ENCODE results near the gene CFAP126.
"Not testable (repeated sequence)": the region's sequence is repeated elsewhere in the genome, so short reads cannot be mapped to it uniquely, and the experiment has no call there.

CFAP126 gene

DNA sequence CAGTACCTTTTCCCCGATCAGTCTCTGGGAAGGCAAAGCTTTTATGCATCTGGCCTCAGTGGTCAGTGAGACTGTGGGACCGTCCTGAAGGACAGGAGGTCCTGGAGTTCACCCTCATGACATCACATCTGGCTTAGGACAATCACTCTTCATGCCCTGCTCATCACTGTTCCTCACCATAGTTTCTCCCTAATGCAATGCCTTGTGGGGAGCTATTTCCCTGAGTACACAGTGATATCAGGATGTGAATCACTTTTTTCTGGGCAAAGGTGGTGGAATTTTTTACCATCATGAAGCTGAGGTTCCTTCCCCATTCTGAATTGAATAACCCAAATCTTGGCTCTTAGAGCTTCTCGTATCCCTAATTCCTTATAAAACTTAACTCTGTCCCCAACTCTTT lies 34.8 kb upstream of the CFAP126 start:
- DNase-seq (no peak), ATAC-seq (ENCODE audit: insufficient read depth, low read depth) (no peak)
- Histone ChIP-seq H3K9me3 (ENCODE audit: insufficient read depth, low read length, severe bottlenecking) (no peaks in the 10 kb centered on the region), H3K36me3 (ENCODE audit: insufficient read depth, low read length) (no peaks in the 10 kb centered on the region), H3K27me3 (ENCODE audit: insufficient read depth, low read length, poor library complexity) (no peaks in the 10 kb centered on the region), H3K4me3 (ENCODE audit: low read depth in 1 of 2, low read length in 2 of 2) (no peak overlapping the region), H2AFZ (ENCODE audit: low read depth, low read length) (no peak overlapping the region), H3K4me1 (ENCODE audit: insufficient read depth, low read length) (peaks cover 25% of the 10 kb centered on the region), H3K4me2 (ENCODE audit: insufficient read depth, low read length) (no peak overlapping the region), H3K27ac (ENCODE audit: low read length) (no peak overlapping the region), H3K79me2 (ENCODE audit: insufficient read depth, low read length) (peaks cover 2% of the 10 kb centered on the region), H4K20me1 (ENCODE audit: insufficient read depth, low read length) (no peaks in the 10 kb centered on the region), H3K9ac (ENCODE audit: low read depth, low read length) (no peak overlapping the region)
- TF ChIP-seq, protein P1, sequence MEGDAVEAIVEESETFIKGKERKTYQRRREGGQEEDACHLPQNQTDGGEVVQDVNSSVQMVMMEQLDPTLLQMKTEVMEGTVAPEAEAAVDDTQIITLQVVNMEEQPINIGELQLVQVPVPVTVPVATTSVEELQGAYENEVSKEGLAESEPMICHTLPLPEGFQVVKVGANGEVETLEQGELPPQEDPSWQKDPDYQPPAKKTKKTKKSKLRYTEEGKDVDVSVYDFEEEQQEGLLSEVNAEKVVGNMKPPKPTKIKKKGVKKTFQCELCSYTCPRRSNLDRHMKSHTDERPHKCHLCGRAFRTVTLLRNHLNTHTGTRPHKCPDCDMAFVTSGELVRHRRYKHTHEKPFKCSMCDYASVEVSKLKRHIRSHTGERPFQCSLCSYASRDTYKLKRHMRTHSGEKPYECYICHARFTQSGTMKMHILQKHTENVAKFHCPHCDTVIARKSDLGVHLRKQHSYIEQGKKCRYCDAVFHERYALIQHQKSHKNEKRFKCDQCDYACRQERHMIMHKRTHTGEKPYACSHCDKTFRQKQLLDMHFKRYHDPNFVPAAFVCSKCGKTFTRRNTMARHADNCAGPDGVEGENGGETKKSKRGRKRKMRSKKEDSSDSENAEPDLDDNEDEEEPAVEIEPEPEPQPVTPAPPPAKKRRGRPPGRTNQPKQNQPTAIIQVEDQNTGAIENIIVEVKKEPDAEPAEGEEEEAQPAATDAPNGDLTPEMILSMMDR (IDR thresholded peaks at IDR 0.05; ENCODE audit: borderline replicate concordance, extremely low read depth, low read length, poor library complexity, severe bottlenecking): no peak
- TF ChIP-seq EZH2 (IDR thresholded peaks at IDR 0.05; ENCODE audit: borderline replicate concordance, low read depth, low read length, severe bottlenecking): no peak

DNA sequence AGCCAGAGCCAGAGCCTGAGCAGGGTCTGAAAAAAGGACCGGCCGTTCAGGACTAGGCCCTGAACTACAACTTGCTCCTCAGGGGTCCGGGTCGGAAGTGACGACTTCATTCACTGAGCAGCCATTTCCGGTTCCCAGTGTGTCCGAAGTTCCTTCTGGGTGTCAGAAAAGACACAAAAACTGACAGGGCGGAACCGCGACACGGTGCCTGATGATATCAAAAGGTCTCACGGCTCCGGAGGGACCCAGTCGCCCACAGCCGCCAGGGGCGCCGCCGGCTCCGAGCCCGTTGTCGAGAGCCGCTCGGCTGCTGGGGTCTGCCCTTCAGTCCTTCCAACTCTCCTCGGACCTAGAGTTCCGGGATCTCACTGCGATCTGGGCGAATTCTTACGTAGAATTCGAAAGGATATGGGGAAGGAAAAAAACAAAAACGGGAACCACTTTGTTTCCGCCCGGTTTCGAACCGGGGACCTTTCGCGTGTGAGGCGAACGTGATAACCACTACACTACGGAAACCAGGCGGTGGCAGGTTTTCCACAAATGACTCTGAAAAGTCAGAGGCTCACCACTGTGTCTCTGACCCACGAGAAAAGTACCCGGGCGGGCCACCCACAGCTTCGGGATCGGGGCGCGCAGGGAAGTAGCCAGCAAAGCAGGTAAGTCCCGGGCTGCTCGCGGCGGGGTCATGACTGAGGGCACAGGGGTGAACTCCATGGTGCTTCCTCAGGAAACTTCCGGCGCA lies 31.8 kb upstream of the CFAP126 start:
- no peaks in the 10 kb centered on the region for H3K27me3 ChIP-seq (ENCODE audit: insufficient read depth, low read length, poor library complexity)
- H3K9me3 ChIP-seq (ENCODE audit: insufficient read depth, low read length, severe bottlenecking): no peaks in the 10 kb centered on the region
- H2AFZ ChIP-seq (ENCODE audit: low read depth, low read length): peak overlapping the region; percentile 90
- TF ChIP-seq, protein P1 (IDR thresholded peaks at IDR 0.05; ENCODE audit: borderline replicate concordance, extremely low read depth, low read length, poor library complexity, severe bottlenecking): peak; percentile 72
- TF ChIP-seq EZH2 (IDR thresholded peaks at IDR 0.05; ENCODE audit: borderline replicate concordance, low read depth, low read length, severe bottlenecking): no peak
- H3K4me1 ChIP-seq (ENCODE audit: insufficient read depth, low read length): peaks cover 26% of the 10 kb centered on the region
- H3K36me3 ChIP-seq (ENCODE audit: insufficient read depth, low read length): no peaks in the 10 kb centered on the region
- peak overlapping the region; percentile 62 for H3K4me2 ChIP-seq (ENCODE audit: insufficient read depth, low read length)
- no peaks in the 10 kb centered on the region for H4K20me1 ChIP-seq (ENCODE audit: insufficient read depth, low read length)
- DNase-seq (peak; percentile 88), ATAC-seq (ENCODE audit: insufficient read depth, low read depth) (peak; percentile 78)
- H3K79me2 ChIP-seq (ENCODE audit: insufficient read depth, low read length): peaks cover 2% of the 10 kb centered on the region
- peak overlapping the region; percentile 92 for H3K9ac ChIP-seq (ENCODE audit: low read depth, low read length)
- peak overlapping the region; percentile 65 to 70 for H3K4me3 ChIP-seq (ENCODE audit: low read depth in 1 of 2, low read length in 2 of 2)
- peak overlapping the region; percentile 94 for H3K27ac ChIP-seq (ENCODE audit: low read length)

DNA sequence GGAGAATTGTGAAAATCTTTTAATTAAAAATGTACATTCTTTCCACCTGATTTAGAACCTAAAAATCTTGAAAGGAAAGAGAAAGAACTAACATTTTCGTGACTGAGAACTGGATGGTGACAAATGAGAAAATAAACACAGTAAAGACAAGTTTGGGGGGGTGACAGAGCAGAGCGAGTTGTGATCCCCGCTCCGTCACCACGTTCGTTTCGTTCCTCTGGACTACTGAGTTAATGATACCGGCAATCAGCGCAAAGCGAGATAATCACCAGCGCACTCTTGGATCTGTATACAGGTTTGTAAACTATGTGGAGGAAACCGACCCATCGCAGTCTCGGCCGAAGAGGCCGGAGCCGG lies 31.2 kb upstream of the CFAP126 start:
- Histone ChIP-seq H3K4me2 (ENCODE audit: insufficient read depth, low read length) (peak overlapping the region; percentile 62), H3K79me2 (ENCODE audit: insufficient read depth, low read length) (peaks cover 2% of the 10 kb centered on the region), H3K27ac (ENCODE audit: low read length) (peak overlapping the region; percentile 94), H3K4me3 (ENCODE audit: low read depth in 1 of 2, low read length in 2 of 2) (peak overlapping the region; percentile 65 to 70), H3K27me3 (ENCODE audit: insufficient read depth, low read length, poor library complexity) (no peaks in the 10 kb centered on the region), H4K20me1 (ENCODE audit: insufficient read depth, low read length) (no peaks in the 10 kb centered on the region), H3K9me3 (ENCODE audit: insufficient read depth, low read length, severe bottlenecking) (no peaks in the 10 kb centered on the region), H2AFZ (ENCODE audit: low read depth, low read length) (peak overlapping the region; percentile 90), H3K4me1 (ENCODE audit: insufficient read depth, low read length) (peaks cover 26% of the 10 kb centered on the region), H3K36me3 (ENCODE audit: insufficient read depth, low read length) (no peaks in the 10 kb centered on the region), H3K9ac (ENCODE audit: low read depth, low read length) (peak overlapping the region; percentile 92)
- peak; percentile 42 for ATAC-seq (ENCODE audit: insufficient read depth, low read depth)
- DNase-seq: no peak
- TF ChIP-seq, protein P1 (IDR thresholded peaks at IDR 0.05; ENCODE audit: borderline replicate concordance, extremely low read depth, low read length, poor library complexity, severe bottlenecking): no peak
- no peak for TF ChIP-seq EZH2 (IDR thresholded peaks at IDR 0.05; ENCODE audit: borderline replicate concordance, low read depth, low read length, severe bottlenecking)

DNA sequence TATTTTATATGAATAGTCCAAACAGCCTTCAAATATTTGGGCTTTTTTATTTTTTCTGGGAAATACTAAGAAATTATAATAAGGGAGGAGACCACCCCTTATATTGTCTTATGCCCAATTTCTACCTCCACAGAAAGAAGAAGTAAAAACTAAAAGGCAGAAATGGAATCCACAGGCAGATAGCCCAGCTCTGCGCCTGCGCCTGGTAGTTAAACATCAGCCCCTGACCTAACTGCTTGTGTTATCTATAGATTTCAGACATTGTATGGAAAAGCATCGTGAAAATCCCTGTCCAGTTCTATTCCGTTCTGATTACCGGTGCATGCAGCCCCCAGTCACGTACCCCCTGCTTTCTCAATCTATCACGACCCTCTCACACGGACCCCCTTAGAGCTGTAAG lies 29.4 kb upstream of the CFAP126 start:
- not testable (repeated sequence) for H2AFZ ChIP-seq (ENCODE audit: low read depth, low read length); ATAC-seq (ENCODE audit: insufficient read depth, low read depth); DNase-seq; H3K9me3 ChIP-seq (ENCODE audit: insufficient read depth, low read length, severe bottlenecking); H3K9ac ChIP-seq (ENCODE audit: low read depth, low read length); H3K4me2 ChIP-seq (ENCODE audit: insufficient read depth, low read length); H4K20me1 ChIP-seq (ENCODE audit: insufficient read depth, low read length); H3K27me3 ChIP-seq (ENCODE audit: insufficient read depth, low read length, poor library complexity); H3K79me2 ChIP-seq (ENCODE audit: insufficient read depth, low read length); H3K27ac ChIP-seq (ENCODE audit: low read length); H3K36me3 ChIP-seq (ENCODE audit: insufficient read depth, low read length); H3K4me3 ChIP-seq (ENCODE audit: low read depth in 1 of 2, low read length in 2 of 2)
- H3K4me1 ChIP-seq (ENCODE audit: insufficient read depth, low read length): peaks cover 26% of the 10 kb centered on the region
